Stimulated activated CD4-positive, alpha-beta T cell treated with anti-CD3 and anti-CD28 coated beads, Interleukin-1b, Interleukin-23, amount 100 ng/mL, for 24 hours (primary cell): ENCODE data around the gene CYBA.
A peak's percentile ranks its signal among the peaks of the same experiment; 100 is the strongest.

Source experiments
- DNase-seq, 4 experiments: peaks; one replicate each; pipeline ENCODE4 v3.0.0-alpha.2; 2020; ENCODE audit warnings: low read depth in 4 of 4, low spot score in 1 of 4

The CYBA gene

GRCh38 chr16:88650749-88651275 lies at the start of gene CYBA:
CYBA (minus strand) TSS chr16:88651053; CDS start chr16:88651013, 40 bp downstream.
- DNase-seq: peak in 3 of 4 experiments; percentile 47 to 85 (median 66)

GRCh38 chr16:88700322-88700635 lies 49.4 kb upstream of the CYBA start:
- no peak for DNase-seq

- DNase-seq: no peak
These were observed 48.3 kb upstream of the CYBA start for GRCh38 chr16:88699180-88699579.

GRCh38 chr16:88698646-88699045 lies 47.8 kb upstream of the CYBA start:
- DNase-seq: no peak

- no peak for DNase-seq
These were observed 47.2 kb upstream of the CYBA start for GRCh38 chr16:88697831-88698615.

GRCh38 chr16:88697116-88697830 lies 46.4 kb upstream of the CYBA start:
- DNase-seq: no peak

GRCh38 chr16:88696441-88696840 lies 45.6 kb upstream of the CYBA start:
- no peak for DNase-seq

GRCh38 chr16:88695753-88696152 lies 44.9 kb upstream of the CYBA start:
- DNase-seq: no peak

- DNase-seq: no peak
These were observed 44.4 kb upstream of the CYBA start for GRCh38 chr16:88695218-88695617.

- DNase-seq: no peak
These were observed 43.6 kb upstream of the CYBA start for GRCh38 chr16:88694221-88695087.

GRCh38 chr16:88693420-88694177 lies 42.7 kb upstream of the CYBA start:
- no peak for DNase-seq

GRCh38 chr16:88692861-88693260 lies 42.0 kb upstream of the CYBA start:
- DNase-seq: no peak

- no peak for DNase-seq
These were observed 41.2 kb upstream of the CYBA start for GRCh38 chr16:88691924-88692560.

GRCh38 chr16:88691129-88691813 lies 40.4 kb upstream of the CYBA start:
- no peak for DNase-seq

GRCh38 chr16:88690341-88691128 lies 39.7 kb upstream of the CYBA start:
- no peak for DNase-seq

GRCh38 chr16:88688013-88688778 lies 37.3 kb upstream of the CYBA start:
- DNase-seq: no peak

GRCh38 chr16:88687676-88688012 lies 36.8 kb upstream of the CYBA start:
- no peak for DNase-seq

GRCh38 chr16:88687254-88687576 lies 36.4 kb upstream of the CYBA start:
- no peak for DNase-seq
